ENCODE measurements around the gene RNF222. TPM values are rescaled to one million over a fixed set of nuclear protein-coding genes. Genes with fewer than 3 reads are reported as not detected.
"Not testable (repeated sequence)": the region's sequence is repeated elsewhere in the genome, so short reads cannot be mapped to it uniquely, and the experiment has no call there.

The RNF222 gene
- total and polyA plus RNA-seq, 2 of the 4 experiments (the other 2 are of a cell fraction), result not detected

- H3K23ac ChIP-seq (ENCODE audit: low read depth, low read length); H2AK9ac ChIP-seq (replicated peaks; ENCODE audit: low read depth, low read length, poor library complexity); H3K4ac ChIP-seq (ENCODE audit: low read depth, low read length); POLR2A ChIA-PET (ENCODE audit: unreplicated experiment); ATAC-seq (ENCODE audit: low read depth); intact Hi-C loops (cut with micrococcal nuclease); CTCF ChIA-PET; H2BK120ac ChIP-seq (ENCODE audit: low read depth, low read length); H3K9me3 ChIP-seq (ENCODE audit: control insufficient read depth, insufficient read depth, low read length); H2AFZ ChIP-seq (replicated peaks; ENCODE audit: low read length, poor library complexity); H4K20me1 ChIP-seq (ENCODE audit: insufficient read depth, low read length); in situ Hi-C loops (cut with MboI; ENCODE audit: low sequenced_read_pairs); H3K56ac ChIP-seq (ENCODE audit: extremely low read depth, insufficient read depth, low read length); H3K27ac ChIP-seq (ENCODE audit: insufficient read depth, low read length); H3K9ac ChIP-seq (ENCODE audit: low read depth, low read length); H3K14ac ChIP-seq (replicated peaks; ENCODE audit: low read depth, low read length); H3K4me2 ChIP-seq (ENCODE audit: low read depth, low read length); H4K91ac ChIP-seq (ENCODE audit: insufficient read depth, low read depth, low read length); H2BK5ac ChIP-seq (ENCODE audit: low read depth, low read length, poor library complexity, severe bottlenecking); H2AK5ac ChIP-seq (ENCODE audit: low read depth, low read length); BruUV-seq (replicated peaks); H4K5ac ChIP-seq (ENCODE audit: low read depth, low read length); H3K4me1 ChIP-seq (ENCODE audit: control insufficient read depth, insufficient read depth, low read length); H2BK20ac ChIP-seq (ENCODE audit: low read depth, low read length); H2BK15ac ChIP-seq (ENCODE audit: low read depth, low read length); dilution Hi-C loops (cut with HindIII; ENCODE audit: low sequenced_read_pairs, unreplicated experiment); H3K27me3 ChIP-seq (ENCODE audit: control insufficient read depth, insufficient read depth, low read length); H3K9me1 ChIP-seq (ENCODE audit: insufficient read depth, low read length); H3K4me3 ChIP-seq (ENCODE audit: insufficient read depth, low read depth, low read length); DNase-seq; H3K18ac ChIP-seq (ENCODE audit: low read depth, low read length); H4K8ac ChIP-seq (ENCODE audit: low read depth in 2 of 2, low read length in 2 of 2): not testable (repeated sequence)
- Histone ChIP-seq H3K36me3 (ENCODE audit: control insufficient read depth, insufficient read depth, low read length) (peaks cover 18% of the 10 kb centered on the region), H3K79me1 (ENCODE audit: low read depth in 1 of 2, low read length in 2 of 2) (peaks cover 8 to 14% of the 10 kb centered on the region in 2 experiments)
- 96% methylated on average over 4 of the region's 26 CpGs; no CpG with 5 or more reads in 1 of the 2 experiments for WGBS, 2 experiments (ENCODE audit: extremely low coverage in 2 of 2, insufficient read length in 1 of 2)
These were observed 23.8 kb downstream of the RNF222 start for GRCh38 chr17:8373856-8374255.

Measured in IMR-90 (cell line).